Stimulated activated CD8-positive, alpha-beta memory T cell treated with anti-CD3 and anti-CD28 coated beads, Interleukin-12 subunit alpha, Interleukin-12 subunit beta, amount 100 ng/mL, for 4 hours (primary cell): ENCODE measurements around the gene SATL1.
"Not testable (repeated sequence)": the region's sequence is repeated elsewhere in the genome, so short reads cannot be mapped to it uniquely, and the experiment has no call there.

Experiments used
- DNase-seq: peaks from one replicate; pipeline ENCODE4 v3.0.0-alpha.2; 2020; ENCODE audit warnings: low read depth

Gene SATL1, protein sequence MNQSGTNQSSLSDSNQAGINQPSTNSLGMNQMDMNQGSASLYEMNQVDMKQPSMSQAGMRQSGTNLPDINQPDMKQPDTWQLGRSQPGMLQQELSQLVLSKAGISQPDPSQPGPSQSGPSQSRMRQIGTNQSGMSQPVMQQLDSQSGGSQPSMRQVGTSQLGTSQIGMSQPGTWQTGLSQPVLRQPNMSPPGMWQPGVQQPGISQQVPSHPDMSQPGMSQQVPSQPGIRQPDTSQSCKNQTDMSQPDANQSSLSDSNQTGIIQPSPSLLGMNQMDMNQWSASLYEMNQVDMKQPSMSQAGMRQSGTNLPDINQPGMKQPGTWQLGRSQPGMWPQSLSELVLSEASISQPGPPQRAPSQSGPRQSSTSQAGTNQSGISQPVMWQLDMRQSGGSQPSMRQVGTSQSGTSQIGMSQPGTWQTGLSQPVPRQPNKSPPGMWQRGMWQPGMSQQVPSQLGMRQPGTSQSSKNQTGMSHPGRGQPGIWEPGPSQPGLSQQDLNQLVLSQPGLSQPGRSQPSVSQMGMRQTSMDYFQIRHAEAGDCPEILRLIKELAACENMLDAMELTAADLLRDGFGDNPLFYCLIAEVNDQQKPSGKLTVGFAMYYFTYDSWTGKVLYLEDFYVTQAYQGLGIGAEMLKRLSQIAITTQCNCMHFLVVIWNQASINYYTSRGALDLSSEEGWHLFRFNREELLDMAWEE

DNA sequence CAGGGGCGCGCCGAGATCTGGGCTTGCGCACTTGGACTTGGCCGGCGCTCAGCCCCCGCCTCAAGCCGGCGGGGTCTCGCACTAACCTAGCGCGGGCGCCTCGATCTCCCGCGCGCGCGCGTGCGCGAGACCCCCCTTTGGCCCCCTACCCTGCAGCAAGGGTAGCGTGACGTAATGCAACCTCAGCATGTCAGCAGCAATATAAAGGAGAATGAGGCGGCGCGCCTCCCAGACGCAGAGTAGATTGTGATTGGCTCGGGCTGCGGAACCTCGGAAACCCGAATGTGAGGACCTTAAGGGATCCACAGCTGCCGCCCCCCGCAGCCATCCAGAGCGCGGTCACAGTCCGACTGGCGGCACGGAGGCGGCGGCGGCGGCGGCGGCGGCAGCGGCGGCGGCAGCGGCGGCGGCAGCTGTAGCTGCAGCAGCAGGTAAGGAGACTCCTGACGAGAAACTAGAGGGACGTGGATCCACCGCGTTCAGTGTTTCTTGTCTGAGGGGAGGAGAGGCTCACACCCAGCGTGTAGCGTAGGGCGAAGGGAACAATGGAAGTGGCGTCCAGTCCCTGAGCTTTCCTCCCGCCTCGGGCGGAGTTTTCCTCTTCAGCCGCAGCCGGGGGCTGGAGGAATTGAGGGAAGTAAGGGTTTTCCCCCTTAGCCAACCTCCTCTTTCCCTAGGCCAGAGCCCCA, at the start of gene SATL1, which contains the start of gene ZNF711:
Gene SATL1 (minus strand): TSS at position 19 of the 689 bp plus-strand sequence. CDS start 134,811 bp downstream, outside the sequence.
Gene ZNF711 (plus strand): TSS at position 231 of the 689 bp plus-strand sequence. CDS start 3,582 bp downstream, outside the sequence.
- DNase-seq = no peak

DNA sequence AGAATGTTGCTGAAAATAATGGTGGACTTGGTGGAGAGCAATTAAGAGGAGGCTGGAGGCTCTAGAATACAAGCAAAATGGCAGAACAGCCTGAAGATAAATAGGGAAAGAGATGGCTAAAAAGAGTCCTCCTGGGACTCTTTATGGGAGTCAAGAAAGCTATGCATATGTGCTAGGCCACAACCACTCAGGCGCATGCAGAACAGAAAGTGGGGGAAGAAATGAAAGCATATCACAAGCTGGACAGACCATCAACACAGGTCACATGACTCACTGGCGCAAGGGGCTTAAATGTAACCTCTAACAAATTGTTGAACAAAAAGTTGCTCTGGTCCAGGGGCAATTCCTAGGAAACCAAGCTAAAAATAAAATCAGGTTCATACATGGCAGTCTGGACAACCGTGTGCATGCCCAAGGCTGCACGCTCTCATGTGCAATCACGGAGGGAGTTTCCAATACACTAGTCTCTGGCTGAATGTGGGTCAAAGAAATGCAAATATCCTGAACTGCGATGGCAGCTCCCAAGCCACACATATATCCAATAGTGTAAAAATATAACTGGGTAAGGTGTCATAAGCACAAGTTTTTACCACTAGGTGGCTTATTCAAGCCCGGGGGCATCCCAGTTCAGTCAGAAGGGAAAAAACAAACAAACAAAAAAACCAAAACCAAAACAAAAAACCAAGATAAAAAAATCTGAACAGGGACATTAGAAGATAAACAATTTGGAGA, 45.6 kb upstream of the SATL1 start:
- no peak for DNase-seq

DNA sequence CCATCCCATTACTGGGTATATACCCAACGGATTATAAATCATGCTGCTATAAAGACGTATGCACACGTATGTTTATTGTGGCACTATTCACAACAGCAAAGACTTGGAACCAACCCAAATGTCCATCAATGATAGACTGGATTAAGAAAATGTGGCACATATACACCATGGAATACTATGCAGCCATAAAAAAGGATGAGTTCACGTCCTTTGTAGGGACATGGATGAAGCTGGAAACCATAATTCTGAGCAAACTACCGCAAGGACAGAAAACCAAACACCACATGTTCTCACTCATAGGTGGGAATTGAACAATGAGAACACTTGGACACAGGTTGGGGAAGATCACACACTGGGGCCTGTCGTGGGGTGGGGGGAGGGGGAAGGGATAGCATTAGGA, 41.7 kb upstream of the SATL1 start:
- DNase-seq = not testable (repeated sequence)

DNA sequence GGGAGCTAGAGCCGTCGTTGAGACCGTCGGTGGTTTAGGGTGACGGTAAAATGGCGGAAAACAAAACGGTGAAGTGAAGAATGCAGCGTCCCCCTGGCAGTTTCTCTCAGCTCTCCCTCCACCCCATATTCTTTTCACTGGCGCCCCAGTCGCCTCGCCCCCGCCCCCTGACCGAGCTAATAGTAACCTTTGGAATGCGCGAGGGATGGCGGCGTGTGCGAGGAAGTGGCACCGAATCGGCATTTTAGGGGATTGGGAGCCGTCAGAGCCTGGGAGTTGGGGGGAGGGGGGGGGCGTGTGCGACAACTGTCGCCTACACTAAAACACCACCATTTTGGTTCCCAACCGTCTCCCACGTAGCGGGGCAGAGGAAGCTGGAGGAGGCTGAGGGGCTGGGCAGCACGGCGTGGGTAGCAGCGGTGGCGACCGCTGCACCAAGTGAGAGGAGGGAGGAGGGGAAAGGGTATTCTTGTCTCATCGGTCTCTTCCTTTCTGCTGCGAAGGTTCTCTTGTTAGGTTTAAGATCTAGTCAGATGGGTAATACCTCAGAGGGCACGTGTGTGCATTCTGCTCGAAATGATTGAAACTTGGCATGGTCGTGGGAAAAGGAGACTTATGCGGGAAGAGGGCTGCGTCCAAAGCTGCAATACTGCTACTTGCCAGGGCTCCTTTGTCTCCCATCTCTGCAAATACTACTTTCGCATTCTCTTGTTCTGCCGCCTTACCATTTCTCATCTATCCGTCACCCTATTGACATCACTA, 1.1 kb upstream of the SATL1 start:
- no peak for DNase-seq

DNA sequence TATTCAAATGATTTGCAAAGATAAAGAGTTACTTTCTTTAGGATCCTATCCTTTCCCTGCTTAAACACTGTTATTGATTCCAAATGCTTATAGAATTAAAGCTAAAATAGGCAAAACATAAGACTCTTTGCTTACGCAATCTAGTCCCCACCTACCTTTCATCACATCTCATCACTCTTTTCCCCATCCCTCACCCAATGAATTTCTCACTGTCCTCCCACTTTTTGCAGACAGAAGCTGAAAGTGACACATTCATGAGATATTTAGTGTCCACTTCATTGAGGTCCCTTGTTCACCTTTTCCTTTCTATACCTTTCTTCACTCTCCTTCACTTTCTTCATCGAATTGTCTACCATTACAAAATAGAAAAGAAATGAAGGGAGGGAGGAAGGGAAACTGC, 424 bp downstream of the SATL1 start:
- no peak for DNase-seq

DNA sequence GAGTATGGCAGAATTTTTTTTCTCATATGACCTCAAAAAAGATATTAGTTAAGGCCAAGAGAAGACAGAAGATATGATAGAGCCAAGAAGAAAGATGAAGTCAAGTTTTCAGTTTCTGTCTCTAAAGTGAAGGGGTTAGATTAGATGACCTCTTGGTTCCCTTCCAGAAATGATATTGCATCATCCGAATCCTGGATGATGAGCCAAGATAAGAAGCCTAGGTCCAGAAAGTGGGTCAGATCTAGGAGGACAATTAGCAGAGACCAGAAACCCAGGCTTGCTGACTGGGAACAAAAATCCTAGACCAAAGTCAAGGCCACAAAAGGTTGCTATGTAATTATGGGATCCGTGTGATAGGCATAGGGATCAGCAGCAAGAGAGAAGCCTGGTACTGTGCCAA, 20.2 kb downstream of the SATL1 start:
- DNase-seq = no peak

DNA sequence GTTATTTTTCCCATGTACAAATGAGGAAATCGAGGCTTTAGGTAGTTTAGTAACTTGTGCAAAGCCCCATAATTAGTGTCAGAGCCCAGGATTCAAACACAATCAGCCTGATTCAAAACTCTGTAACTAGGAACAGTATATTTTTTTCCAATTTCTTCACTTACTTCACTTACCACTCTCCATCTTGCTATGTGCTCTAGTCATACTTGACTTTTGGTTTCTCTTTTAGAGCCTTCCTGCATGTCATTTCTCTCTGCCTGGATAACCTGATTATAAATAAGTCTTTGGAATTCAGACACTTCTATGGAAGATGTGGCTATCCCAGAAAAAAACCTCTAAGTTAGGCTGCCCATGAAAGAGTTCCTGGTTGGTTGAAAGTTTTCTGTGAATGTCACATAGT, 22.2 kb downstream of the SATL1 start:
- DNase-seq = no peak

DNA sequence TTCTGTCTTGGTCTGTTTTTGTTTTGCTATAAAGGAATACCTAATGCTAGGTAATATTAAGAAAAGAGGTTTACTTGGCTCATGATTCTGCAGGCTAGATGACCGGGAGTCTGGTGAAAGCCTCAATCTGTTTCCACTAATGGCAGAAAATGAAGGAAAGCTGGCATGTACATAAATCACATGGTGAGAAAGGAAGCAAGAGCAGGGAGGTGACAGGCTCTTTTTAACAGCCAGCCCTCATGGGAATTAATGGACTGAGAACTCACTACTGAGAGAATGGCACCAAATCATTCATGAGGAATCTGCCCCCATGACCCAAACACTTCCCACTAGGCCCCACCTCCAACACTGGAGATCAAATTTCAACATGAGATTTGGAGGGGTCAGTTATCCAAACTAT, 27.6 kb downstream of the SATL1 start:
- DNase-seq = no peak

DNA sequence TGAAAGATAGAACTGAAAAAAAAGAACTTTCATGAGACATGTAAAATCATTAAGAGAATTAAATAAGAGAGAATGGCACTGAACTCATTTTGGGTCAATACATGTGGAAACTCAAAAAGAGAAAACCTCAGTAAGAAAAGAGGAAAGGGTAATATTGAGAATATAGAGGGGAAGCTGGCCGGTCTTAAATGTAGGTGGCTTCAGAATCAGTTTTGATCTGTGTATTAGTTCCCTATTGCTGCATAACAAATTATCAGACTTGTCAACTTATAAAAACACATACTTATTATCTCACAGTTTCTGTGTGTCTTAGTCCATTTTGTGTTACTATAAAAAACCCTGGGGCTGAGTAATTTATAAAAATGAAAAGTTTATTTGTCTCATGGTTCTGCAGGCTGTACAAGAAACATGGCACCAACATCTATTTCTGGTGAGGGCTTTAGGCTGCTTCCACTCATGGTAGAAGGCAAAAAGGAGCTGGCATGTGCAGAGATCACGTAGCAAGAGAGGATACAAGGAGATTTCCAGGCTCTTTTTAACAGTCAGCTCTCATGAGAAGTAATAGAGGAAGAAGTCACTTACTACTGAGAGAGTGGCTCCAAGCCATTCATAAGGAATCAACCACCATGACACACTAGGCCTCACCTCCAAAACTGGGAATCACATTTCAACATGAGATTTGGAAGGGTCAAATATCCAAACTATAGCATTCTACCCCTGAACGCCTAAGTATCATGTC, 29.6 kb downstream of the SATL1 start:
- no peak for DNase-seq

DNA sequence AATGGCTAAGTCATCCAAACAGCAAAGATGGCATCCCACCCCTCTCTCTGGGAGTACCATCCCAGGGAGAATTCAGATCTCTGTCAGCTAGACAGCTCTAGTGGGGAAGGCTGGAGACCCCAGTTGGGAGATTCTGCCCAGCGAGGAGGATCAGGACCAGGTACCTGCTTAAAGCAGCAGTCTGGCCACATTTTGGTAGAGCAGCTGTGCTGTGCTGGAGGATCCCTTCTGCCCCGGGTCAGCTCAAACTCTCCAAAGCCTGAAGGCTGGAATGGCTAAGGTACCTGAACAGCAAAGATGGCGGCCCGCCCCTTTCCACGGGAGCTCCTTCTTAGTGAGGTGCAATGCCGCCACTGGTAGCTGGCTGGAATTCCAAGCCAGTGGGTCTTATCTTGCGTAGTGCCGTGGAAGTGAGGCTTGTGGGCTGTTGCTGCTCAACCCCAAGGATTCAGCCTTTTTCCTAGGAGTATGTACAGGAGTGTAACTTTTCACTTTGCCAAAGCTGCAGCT, 40.1 kb downstream of the SATL1 start:
- no peak for DNase-seq

DNA sequence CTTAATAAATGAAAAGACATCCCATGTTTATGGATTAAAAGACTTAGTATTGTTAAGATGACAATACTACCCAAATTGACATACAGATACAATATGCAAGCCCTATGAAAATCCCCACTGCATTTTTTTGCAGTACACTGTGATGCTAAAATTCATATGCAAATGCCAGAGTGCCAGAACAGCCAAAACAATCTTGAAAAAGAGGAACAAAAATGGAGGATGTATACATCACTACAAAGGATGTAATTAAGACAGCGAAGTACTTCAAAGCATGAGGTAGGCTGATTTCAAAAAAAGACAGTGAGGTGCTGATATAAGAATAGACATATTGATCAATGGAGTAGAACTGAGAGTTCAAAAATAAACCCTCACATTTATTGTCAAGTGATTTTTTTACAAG, 47.3 kb downstream of the SATL1 start:
- DNase-seq = no peak

DNA sequence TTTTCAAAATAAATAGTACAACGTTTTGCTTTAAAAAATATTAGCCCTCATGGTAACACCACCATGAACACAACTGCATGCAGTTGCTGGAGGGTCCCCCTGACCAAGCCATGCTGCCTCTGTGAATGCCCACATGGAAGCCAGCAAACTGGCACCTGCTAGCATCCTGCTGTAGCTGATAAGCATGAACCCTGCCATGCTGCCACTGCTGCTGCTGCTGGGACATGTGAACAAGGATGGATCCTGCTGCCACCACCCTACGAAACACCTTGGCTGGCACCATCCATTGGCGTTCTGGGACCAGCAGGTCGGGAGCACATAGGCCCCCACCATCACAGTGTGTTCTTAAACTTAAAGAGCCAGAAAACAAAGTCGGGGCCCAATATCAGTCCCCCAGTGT, 83.9 kb downstream of the SATL1 start:
- DNase-seq = no peak

DNA sequence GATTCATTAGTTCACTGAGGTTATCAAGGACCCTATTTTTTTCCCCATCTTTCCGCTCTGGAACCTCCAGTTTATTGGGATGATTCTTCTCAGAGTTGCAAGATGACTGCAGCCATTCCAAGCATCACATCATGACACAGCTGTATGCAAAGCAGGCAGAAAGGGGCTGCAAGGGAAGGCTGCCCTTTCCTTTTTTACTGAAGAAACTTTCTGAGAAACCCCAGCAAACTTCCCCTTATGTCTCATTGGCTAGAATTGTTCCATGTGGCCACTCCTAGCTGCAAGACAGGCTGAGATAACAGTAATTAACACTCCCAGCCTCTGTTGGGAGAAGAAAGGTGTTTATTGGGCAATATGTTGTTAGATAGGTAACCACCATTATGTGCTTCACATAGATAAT, 102.6 kb downstream of the SATL1 start:
- no peak for DNase-seq

DNA sequence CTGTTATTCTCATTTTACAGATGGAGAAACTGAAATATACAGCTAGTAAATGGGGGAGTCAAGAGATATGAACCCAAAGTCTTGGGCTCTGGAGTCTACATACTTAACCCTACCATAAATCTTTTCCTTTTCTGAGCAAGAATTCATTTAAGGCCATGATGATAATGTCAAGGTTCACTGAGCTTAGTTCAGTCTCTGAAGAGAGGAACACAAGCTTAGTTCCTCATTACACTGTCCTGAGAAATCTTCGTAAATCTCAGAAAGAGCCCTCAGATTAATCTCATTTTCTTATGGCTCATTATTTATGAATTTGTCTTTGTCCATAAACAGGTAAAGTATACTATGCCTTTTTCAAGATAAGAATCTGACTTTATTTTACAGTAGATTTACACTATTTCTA, 104.2 kb downstream of the SATL1 start:
- no peak for DNase-seq

DNA sequence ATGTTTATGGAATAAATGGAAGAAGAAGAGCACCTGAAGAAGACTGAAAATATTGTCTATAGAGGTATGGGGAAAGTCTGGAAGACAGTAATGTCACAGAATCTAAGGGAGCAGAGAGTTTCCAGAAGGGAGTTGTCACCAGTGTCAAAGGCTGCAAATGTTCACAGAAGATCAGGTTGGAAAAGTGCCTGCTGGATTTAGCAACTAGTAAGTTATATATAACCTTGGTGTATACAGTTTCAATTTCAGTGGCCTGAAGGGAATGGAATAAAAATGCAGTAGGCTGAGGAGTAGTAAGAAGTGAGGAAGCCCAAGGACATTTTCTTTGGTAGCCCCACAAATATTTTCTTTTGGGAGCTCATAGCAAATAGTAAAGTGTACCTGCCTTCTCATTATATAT, 107.2 kb downstream of the SATL1 start:
- DNase-seq = no peak

DNA sequence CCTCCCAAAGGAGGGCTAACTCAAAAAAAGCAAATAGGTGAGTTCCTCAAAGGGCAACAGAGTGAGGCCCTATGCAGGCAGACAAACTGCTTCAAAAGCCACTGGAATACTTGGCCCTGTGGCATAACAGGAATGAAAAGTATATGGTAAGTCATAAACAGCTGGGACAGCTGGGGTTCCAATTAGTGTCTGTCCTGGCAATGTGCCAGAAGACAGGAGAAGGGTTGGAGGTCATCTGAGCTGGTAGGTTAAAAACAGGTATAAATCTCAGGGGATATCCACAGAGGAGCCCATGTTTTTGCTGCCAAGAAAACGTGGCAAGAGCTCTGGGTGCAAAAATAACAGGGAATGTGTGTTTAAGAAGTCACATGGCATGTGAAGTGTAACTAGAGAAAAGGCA, 128.3 kb downstream of the SATL1 start:
- DNase-seq = no peak

DNA sequence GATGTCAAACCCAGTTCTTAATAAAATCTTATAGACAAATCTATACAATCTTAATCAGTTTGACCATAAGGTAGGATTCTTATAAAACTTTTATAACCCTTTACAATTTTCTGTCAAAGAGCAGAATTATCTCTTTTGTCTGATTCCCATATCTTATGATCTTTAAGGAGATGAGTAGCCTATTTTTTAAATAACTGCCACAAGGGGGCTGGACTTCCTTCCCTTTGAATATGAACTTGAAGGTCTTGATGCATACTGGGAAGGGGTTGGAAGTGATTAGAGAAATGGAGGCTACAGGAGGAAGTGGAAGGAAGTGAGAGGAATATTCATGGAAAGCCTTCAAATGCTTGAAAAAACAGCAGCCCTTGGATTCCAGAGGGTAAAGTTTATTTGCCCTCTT, 128.8 kb downstream of the SATL1 start:
- DNase-seq = no peak

DNA sequence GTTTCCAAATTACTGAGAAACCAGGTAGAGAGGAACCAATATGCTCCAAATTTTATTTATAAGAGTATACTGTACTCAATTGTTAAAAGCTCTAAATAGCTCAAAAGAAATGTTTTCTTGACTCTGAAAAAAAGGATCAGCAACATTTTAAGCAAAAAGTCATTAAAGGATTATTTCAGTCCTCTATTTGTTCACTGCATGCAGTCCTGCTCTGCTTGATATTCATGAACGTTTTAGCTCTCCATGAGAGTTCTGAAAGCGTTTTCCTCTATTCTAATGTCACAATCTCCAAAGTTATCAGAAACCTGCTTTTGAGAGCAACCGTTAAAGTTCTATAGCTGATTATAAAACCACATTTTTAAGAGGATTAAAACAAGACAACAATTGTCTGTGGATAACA, 129.4 kb downstream of the SATL1 start:
- no peak for DNase-seq

DNA sequence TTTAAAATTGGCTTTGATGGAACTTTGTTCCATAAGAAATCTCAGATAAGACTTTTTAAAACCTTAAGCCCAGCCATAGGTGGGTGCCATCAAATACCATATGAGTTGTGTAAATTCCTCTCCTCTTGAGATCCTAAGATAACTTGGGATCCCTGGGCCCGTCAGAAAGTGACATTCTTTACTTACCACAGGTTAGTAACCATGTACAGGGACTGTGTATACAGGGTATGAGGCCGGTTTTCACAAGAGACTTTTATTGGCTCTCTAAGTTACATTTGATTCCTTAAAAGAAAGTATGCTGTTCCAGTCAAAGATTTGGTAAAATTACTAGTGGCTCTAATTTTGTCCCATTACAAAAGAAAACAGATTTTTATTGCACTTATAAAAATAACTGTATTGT, 129.8 kb downstream of the SATL1 start:
- no peak for DNase-seq

DNA sequence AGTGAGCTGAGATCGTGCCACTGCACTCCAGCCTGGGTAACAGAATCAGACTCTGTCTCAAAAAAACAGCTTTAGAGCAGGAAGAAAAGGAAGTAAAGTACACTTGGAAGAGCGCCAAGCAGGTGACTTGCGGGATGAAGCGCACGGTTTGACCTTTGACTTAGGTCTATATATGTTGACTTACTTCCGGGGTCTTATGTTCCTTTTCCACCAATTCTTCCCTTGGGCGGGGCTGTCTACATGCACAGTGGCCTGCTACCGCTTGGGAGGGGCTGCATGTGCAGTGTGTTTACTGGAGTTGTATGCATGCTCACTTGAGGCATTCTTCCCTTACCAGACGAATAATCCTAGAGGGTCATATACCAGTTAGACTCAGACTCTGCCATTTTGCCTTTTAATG, 131.3 kb downstream of the SATL1 start:
- no peak for DNase-seq

DNA sequence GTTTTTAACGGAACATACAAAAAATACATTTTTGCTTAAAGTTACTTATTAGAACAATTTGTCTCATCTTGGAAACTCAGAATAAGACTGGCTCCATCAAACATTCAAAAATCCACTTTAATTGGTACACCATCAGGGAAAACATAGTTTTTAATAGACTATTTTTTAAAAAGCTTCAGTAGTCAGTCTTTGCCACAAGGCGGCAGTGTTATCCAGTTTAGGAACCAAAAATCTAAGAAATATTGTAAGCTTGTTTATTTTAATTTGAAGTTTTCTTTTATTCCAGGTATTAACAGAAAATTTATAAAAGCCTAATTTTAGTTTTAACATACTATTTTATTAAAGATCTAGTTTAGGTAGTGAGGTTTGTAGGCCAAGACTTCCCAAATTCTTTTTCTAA, 132.2 kb downstream of the SATL1 start:
- no peak for DNase-seq
